SIG-M5 treated with dmso at 0.1 percent for 504 hours (cell line): Measurements from ENCODE around the gene ERG28.
A peak's percentile ranks its signal among the peaks of the same experiment; 100 is the strongest.
"Not testable (repeated sequence)": the region's sequence is repeated elsewhere in the genome, so short reads cannot be mapped to it uniquely, and the experiment has no call there.

Experiments
- DNase-seq: peaks from one replicate; lab custom pipeline; 2025; ENCODE audit not compliant: unreplicated experiment; lab: John Stamatoyannopoulos, UW

ERG28 gene, protein sequence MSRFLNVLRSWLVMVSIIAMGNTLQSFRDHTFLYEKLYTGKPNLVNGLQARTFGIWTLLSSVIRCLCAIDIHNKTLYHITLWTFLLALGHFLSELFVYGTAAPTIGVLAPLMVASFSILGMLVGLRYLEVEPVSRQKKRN

DNA sequence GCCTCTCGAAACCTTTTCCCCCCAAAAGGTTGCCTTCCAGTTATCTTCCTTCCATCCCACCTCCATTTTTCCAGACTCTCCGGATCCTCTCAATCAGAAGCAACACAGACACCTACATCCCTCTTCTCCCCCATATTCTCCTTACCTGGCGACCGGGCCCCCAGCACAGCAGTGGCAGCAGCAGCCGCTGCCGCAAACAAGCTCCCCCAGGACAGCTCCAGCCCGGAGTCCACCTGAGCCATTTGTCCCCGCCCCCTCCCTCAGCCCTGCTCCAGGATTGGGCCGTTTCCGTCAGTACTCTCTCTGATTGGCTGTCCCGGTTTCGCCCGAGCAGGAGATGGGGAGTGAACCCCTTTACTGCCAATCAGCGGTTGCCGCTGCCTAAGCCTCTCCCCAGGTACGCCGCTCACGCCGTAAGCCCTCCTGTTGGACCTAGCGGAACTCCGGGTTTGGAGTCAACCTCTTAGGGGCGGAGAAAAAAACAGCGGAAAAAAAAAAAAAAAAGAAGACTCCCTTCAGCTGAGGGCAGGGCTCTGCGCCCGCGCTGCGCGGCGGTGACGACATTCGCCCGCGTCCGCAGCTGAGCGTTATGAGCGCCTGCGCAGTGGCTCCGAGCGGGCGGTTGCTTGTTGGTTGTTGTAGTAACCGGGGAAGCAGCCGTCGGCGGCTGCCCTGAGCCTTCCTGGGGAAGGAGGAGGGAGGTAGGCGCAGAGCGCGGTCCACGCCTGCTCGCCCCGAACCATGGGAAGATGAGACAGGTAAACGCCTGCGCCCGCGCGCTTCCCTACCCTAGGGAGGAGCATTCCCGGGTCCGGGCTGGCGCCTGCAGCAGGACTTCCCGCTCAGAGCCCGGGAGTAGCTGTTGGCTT lies at the start of gene ERG28, which contains the start of gene TTLL5:
ERG28 (minus strand) TSS at position 247 of the 869 bp plus-strand sequence. CDS start 3,374 bp downstream, outside the sequence.
TTLL5 (plus strand) TSS at position 617 of the 869 bp plus-strand sequence. CDS start 1,904 bp downstream, outside the sequence.
- peak; percentile 98 for DNase-seq

DNA sequence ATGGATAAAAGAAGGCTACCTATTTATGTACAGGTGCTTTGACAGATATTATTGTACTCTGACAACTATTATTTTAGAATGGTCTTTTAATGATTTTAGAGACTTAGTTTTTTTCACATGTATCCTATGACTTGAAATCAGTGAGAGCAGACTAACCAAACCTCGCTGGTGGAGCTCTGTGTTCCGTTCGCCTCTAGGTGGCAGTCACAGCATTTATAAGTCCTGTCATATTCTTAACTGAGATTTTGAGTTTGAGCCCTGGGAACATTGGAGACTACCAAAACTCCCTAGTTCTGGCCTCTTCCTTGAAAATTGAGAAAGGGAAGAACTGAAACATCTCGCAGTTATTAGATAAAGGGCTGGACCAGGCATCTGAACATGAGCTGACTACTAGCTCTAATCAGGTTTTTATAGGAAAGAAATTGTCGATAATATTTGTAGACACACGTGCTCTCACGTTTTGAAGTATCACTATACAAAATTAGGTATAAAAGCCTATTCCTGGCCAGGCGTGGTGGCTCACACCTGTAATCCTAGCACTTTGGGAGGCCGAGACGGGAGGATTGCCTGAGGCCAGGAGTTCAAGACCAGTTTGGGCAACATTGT lies 48.6 kb upstream of the ERG28 start:
- DNase-seq, result peak; percentile 67

DNA sequence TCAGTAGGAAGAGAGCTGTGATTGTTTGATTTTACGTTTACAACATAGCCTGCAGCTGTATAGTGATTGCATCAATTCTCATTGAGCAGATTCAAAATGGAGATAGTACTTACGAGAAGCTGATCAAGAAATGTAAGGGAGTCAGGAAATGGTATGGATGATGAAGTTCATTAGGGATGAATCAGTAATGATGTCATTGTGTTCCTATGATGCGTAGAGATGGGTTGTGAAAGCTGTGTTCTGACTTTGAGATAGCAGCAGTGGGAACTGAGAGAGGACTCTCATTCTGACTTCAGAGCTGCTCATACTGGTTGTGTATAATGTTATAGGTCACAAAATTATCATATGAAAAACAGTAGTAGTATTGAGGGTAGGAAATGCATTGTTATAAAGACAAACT lies 44.3 kb upstream of the ERG28 start:
- no peak for DNase-seq

DNA sequence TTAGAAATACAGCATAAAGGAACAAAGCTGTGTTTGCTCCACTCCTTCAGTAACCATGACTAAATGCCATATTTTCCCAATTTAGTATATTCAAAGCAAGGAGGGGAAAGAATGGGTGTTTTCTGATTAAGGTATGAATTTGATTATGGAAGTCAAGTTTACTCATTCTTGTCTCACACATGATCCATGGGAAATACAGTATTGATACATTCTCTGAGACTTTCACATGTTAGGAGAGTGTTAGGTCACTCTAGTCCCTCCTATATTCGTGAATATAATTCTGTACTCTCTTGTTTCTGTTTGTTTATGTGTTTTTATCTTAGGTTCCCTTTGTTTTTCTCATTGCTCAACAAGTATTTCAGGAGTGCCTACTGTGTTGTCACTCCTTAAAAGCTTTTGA lies 42.8 kb upstream of the ERG28 start:
- no peak for DNase-seq

DNA sequence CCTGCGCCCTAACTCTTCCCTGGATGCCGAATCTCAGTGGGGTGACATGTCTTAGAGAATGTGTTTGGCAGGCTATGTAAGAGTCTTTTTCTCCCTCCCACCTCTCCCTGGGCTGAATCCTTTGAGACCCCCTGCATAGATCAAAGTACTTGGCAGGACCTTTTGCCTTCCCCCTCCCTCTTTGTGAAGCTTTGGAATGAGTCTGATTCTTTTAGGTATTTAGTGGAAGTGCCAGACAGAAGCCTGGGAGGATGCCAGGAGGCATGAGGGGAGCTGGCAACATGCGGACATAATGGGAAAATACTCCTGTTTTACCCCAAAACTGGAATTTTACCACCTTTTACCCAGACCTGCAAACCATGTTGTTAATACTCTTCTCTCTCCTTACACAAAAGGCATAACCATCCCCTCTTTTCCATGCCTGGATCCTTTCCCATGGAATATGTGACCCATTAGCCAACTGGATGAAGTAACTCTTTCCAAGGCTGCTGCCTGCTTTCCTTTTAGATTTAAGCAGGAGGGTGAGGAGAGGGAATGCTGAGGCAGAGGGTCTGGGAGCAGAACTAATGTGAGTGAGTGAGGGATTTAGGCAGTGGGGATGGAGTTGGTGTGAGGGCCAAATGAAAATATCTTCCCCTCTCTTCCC lies 42.1 kb upstream of the ERG28 start:
- DNase-seq, result no peak

DNA sequence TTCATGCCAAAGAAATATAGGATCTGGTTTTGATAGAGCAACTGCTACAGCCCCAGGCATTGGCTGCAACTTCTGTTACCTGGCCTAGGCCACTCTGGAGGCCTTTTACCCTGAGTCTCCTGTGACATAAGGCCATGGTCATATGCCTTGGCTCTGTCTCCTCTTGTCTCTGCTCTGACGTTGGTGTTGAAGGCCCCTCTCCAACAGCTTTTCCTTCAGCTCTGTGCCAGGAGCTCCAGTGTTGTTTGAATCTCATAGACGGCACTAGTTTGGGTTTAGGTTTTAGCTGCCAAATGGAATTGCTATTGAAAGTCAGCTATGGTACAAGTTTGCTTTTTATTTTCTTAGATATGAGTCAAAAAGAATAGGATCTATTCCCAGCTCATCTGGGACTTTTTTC lies 41.4 kb upstream of the ERG28 start:
- DNase-seq, result no peak

DNA sequence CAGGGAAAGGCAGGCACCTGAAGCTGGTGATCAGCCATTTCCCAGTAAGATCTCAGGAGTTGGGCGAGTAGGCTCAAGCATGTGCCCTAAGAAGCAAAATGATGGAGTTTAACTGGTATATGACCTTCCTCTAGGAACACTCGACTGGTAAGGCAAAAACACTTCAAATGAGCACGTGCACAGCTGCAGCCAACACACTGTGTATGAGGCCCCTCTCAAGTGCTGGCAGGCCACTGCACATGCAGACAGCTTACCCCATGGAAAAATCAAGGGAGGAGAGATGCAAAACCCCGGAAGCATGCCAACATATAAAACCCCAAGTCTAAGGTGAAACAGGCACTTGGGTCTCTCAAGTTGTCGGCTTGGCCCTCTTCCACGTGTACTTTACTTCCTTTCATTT lies 39.6 kb upstream of the ERG28 start:
- no peak for DNase-seq

DNA sequence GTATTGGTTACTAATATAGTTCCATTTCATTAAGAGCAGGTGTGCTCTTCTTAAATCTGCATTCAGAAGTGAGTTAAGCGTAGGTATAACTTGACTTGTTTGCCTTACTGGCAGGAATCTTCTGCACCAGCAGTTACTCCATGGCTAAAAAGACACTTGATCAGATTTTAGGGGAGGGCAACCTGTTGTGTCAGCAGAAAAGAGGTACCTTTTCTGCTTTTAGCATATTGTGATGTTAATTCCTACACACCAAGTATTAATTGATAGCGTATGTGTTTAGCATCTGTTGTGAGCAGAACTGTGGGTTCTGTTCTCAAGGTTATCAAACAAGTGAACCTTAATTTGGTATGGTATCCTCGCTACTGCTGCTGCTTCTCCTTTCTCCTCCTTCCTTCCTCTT lies 38.7 kb upstream of the ERG28 start:
- DNase-seq, result no peak

DNA sequence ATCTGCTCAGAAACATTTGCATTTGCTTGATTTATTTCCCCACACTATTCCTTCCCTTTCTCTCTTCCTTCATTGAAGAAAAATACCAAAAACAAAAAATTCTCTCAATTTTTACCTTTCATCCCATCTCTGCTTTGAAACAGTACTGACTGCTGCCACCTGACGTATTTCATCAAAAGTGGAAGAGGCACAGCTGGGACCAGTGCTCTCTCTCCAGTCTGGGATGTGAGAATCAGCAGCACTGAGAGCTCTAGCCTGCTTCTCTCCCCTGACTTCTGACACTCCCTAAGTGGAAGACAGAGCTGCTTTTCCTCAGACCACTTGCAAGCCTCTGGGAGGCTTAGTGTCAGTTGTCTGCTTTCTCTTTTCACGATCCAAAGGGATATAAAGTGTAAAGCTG lies 37.2 kb upstream of the ERG28 start:
- no peak for DNase-seq

DNA sequence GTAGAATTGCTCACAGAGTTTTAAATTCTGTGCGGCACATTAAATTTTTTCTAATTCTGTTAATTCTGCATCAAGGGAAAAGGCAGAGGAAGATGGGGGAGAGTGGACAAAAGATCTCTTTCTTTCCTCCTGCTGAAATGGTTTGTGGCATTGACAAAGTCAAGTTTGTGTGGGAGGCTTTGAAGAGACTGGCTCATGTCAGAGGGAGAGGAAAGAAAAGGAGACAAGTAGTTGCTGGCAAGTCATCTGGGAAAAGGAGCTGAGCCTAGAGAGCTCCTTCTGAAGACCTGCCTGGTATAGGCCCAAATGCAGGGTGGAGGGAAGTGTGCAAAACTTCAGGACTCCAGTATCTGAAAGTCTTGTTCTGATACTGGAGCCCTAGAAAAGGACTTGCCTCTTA lies 36.7 kb upstream of the ERG28 start:
- DNase-seq, result no peak

DNA sequence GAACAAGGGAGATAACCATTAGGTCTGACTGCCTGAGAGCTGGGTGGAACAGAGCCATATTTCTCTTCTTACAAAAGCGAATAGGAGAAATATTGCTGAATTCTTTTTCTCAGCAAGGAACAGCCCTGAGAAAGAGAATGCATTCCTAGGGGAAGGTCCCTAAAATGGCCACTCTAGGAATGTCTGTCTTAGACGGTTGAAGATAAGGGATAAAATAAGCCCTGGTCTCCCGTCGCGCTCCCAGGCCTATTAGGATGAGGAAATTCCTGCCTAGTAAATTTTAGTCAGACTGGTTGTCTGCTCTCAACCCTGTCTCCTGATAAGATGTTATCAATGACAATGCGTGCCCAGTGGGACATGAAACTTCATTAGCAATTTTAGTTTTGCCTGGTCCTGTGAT lies 34.3 kb upstream of the ERG28 start:
- DNase-seq, result not testable (repeated sequence)

DNA sequence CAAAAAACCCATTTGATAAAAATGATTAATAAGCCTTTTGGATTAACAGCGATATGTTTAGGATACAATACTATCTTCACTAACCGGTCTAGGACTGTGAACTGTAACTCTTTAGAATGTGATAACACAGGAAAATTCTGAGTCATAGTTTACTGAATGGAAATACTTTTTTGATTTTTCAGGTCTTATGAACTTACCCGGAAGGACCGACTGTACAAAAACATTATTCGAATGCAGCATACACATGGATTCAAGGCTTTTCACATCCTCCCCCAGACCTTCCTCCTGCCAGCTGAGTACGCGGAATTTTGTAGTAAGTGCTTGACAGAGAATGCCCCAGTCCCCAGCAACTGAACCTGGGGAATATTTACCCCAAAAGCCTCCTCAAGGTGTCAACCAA lies 29.3 kb upstream of the ERG28 start:
- DNase-seq, result no peak

DNA sequence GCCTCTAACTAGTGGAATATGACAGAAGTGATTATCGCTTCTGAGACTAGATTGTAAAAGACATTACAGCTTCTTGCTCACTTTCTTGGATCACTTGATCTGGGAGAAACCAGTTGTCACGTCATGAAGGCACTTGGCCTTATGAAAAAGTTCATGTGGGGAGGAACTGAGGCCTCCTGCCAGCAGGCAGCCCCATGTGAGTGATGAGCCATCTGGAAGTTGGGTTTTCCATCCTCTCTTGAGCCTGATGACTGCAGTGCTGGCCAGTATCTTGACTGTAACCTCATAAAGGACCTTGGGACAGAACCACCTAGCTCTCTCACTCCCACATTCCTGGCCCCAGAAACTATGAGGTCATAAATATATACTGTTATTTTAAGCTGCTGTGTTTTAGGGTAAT lies 28.3 kb upstream of the ERG28 start:
- DNase-seq, result no peak

DNA sequence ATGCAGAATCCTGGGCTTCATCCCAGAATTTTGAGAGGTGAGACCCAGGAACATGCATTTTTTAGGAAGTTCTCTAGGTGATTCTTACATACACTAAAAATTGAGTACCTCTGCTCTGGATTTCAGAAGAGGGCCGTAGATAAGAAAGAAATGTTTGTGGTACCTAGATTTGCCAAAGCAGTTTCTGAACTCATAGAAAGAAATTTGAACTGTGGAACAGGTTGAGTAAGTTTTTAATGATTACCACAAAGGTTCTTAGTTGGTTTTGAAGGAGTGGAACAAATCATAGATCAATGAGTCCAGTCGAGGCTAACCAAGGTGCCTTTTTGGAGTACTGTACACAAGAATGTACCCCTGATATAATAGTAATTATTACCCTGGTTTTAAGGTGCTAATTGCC lies 25.2 kb upstream of the ERG28 start:
- no peak for DNase-seq

DNA sequence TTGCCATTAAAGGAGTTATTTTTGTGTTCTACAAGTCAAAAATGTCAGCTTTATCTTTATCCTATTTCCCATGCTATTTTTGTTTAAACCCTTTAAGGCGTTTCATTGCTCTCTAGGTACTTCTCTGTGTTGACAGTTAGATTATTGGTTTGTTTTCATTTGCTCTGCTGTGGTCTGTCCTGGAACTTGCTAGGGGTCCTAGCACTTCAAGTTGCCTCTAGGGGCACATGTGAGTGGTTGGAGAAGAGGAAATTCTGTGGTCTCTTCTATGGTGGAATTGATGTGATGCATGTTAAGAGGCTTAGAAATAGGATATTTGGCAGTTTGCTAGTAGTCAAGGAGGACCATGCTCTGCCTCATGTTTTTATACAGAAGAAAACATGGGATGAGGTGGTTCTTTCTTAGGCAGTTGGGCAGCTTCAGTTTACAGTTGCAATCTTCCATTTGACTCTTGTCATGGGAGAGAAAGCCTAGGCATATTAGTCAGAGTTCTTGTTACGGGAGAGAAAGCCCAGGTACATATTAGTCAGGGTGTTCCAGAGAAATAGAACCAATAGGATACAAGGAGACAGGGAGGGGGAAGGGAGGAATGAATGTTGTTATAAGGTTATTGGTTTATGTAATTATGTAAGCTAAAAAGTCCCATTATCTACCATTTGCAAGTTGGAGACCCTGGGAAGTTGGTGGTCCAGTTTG lies 14.7 kb upstream of the ERG28 start:
- no peak for DNase-seq

DNA sequence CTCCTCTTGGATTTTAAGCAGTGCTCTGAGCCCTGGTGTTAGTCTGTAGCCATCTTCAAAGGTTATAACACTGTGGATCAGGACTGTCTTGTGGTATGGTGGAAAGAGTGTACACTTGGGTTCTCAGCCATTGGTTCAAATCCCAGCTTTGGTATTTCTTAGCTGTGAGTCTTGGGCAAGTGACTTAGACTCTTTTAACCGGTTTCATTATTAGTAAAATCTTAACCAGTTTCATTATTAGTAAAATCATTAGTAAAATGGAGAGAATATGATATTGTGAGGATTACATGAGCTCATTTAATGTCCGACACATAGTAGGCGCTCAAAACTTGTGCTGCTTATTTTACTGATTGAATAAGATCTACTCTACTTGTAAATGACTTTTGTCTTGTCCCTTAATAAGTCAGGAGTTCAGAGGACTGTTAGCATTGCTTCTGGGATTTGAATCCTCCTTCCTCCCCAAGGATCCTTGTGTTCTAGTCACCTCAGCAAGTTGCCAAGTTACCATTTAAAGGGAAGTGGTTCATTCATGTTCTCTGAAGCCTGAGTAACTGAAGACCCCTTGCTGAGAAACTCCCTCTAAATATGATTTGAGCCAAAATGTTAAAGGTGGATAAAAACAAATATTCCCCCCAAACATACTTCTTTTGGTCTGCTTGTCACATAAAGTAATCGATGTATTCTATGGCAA lies 12.8 kb upstream of the ERG28 start:
- DNase-seq, result no peak

DNA sequence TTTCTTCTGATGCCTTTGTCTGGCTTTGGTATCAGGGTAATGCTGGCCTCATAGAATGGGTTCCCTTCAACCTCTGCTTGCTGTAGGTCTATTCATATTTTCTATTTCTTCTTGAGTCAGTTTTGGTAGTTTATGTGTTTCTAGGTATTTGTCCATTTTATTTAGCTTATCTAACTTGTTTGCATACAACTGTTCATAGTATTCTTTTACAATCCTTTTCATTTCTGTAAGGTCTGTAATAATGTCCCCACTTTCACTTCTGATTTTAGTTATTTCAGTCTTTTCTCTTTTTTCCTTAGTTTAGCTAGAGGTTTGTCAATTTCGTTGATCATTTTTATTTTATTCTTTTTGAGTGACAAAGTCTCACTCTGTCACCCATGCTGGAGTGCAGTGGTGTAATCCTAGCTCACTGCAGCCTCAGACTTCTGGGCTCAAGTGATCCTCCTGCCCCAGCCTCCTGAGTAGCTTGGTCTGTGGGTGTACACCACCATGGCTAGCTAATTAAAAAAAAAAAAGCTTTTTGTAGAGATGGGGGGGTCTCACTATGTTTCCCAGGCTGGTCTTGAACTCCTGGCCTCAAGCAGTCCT lies 12.0 kb upstream of the ERG28 start:
- DNase-seq, result no peak

DNA sequence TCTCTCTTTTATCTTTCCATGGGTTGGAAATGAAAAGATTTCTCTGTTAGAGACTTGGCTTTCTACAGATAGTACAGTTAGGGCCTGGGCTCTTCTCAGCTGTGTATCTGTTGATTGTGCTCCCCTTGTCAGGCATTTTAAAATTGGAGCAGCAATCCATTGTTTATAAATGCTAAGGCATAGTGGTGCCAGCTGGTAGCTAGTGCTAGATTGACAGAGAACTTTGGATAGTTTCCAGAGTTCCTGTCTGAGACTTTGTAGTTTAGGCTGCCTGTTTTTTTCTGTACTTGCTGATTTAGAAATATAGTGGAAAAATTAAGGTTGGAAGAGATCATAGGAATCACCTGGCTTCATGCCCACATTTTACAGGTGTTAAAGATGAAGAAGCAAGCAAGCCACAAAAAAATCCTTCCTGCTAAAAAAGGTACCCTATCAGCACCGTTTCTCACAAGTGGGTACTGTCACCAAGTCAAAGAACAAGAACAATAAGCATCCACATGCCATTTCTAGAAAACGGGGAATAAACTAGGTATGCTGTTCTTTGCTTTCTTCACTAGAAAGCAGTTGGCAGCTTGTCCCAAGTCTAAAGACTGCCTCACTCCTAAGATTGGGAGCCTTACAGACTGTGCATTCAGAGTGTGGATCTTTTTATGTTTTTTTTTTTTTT lies 6.6 kb upstream of the ERG28 start:
- DNase-seq, result no peak

DNA sequence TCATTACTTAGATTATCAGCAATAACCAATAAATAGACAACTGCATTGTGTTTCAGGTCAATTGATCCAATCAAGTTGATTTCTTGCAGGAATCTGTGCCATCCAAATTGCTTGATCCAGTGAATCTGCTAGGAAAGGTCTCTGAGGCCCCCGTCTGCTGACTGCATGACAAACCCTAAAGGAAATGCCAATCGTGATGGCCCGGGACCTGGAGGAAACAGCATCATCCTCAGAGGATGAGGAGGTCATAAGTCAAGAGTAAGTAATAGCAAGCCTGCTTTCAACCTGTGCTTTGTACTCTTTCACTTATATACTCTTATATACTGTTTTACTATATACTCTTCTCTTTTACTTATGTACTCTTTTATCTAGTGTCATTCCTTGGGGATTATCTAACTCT lies 2.3 kb upstream of the ERG28 start:
- DNase-seq, result no peak

DNA sequence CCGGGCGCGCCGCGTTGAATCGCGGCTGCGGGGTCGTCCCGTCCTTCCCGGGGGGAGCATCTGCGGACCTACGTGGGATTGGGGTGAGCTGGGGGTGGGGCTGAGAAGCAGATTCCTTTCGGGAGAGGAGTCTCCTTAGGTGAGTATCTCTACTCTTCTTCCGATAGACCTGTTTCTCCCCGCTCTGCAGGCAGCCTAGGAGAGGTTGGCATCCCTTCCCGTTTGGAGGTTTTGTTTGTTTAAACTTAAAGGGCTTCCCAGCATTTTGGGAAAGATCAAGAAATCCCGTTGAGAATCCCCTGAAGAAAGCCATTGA lies 781 bp upstream of the ERG28 start:
- DNase-seq, result no peak
